ENCODE results near the gene MAGEA9B.
"Not testable (repeated sequence)": the region's sequence is repeated elsewhere in the genome, so short reads cannot be mapped to it uniquely, and the experiment has no call there.

Gene MAGEA9B

GRCh38 chrX:149607699-149608098, 20.4 kb upstream of the MAGEA9B start:
- peaks cover 2% of the 10 kb centered on the region for H3K4me1 ChIP-seq (ENCODE audit: control insufficient read depth, insufficient read depth, low read length)
- peaks cover 3% of the 10 kb centered on the region for H3K36me3 ChIP-seq (ENCODE audit: control insufficient read depth, insufficient read depth, low read length)
- no peaks in the 10 kb centered on the region for H3K27me3 ChIP-seq (ENCODE audit: control insufficient read depth, insufficient read depth, low read length)
- H3K27ac ChIP-seq (ENCODE audit: low read depth, low read length) = no peak overlapping the region
- H3K4me3 ChIP-seq (ENCODE audit: low read length) = no peak overlapping the region
- no peak overlapping the region for H3K9ac ChIP-seq (ENCODE audit: low read length)

DNA sequence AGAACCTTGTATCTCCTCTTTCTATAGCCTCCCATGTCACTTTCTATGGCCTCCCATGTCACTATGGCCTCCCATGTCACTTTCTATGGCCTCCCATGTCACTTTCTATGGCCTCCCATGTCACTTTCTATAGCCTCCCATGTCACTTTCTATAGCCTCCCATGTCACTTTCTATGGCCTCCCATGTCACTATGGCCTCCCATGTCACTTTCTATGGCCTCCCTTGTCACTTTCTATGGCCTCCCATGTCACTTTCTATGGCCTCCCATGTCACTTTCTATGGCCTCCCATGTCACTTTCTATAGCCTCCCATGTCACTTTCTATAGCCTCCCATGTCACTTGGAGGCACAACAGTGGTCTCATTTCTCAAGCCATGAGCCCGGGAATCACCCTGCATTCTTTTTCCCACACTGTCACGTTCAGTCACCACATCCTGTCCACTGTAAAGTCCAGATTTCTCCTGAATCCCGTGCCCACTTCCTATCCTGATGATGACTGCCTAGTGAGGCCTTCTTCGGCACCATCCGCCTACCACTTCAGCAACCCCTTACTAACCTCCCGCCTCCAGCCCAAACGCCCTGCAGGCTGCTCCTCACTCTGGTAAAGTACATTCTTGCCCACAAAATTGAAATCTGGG, 18.1 kb upstream of the MAGEA9B start:
- not testable (repeated sequence) for H3K9ac ChIP-seq (ENCODE audit: low read length); H3K36me3 ChIP-seq (ENCODE audit: control insufficient read depth, insufficient read depth, low read length); H3K27ac ChIP-seq (ENCODE audit: low read depth, low read length); H3K4me1 ChIP-seq (ENCODE audit: control insufficient read depth, insufficient read depth, low read length); H3K4me3 ChIP-seq (ENCODE audit: low read length); H3K27me3 ChIP-seq (ENCODE audit: control insufficient read depth, insufficient read depth, low read length)

GRCh38 chrX:149598603-149599002, 11.3 kb upstream of the MAGEA9B start:
- not testable (repeated sequence) for H3K36me3 ChIP-seq (ENCODE audit: control insufficient read depth, insufficient read depth, low read length); H3K27ac ChIP-seq (ENCODE audit: low read depth, low read length); H3K27me3 ChIP-seq (ENCODE audit: control insufficient read depth, insufficient read depth, low read length); H3K9ac ChIP-seq (ENCODE audit: low read length); H3K4me3 ChIP-seq (ENCODE audit: low read length); H3K4me1 ChIP-seq (ENCODE audit: control insufficient read depth, insufficient read depth, low read length)

GRCh38 chrX:149595943-149596342, 8.7 kb upstream of the MAGEA9B start:
- H3K9ac ChIP-seq (ENCODE audit: low read length); H3K36me3 ChIP-seq (ENCODE audit: control insufficient read depth, insufficient read depth, low read length); H3K4me3 ChIP-seq (ENCODE audit: low read length); H3K4me1 ChIP-seq (ENCODE audit: control insufficient read depth, insufficient read depth, low read length); H3K27ac ChIP-seq (ENCODE audit: low read depth, low read length); H3K27me3 ChIP-seq (ENCODE audit: control insufficient read depth, insufficient read depth, low read length): not testable (repeated sequence)

- H3K27me3 ChIP-seq (ENCODE audit: control insufficient read depth, insufficient read depth, low read length); H3K36me3 ChIP-seq (ENCODE audit: control insufficient read depth, insufficient read depth, low read length); H3K4me1 ChIP-seq (ENCODE audit: control insufficient read depth, insufficient read depth, low read length); H3K27ac ChIP-seq (ENCODE audit: low read depth, low read length); H3K9ac ChIP-seq (ENCODE audit: low read length); H3K4me3 ChIP-seq (ENCODE audit: low read length): not testable (repeated sequence)
Observed at GRCh38 chrX:149595214-149595613, 8.0 kb upstream of the MAGEA9B start, which contains the start of gene HSFX2. Gene HSFX2 (minus strand): TSS chrX:149595314. CDS start chrX:149594700, 614 bp downstream.

DNA sequence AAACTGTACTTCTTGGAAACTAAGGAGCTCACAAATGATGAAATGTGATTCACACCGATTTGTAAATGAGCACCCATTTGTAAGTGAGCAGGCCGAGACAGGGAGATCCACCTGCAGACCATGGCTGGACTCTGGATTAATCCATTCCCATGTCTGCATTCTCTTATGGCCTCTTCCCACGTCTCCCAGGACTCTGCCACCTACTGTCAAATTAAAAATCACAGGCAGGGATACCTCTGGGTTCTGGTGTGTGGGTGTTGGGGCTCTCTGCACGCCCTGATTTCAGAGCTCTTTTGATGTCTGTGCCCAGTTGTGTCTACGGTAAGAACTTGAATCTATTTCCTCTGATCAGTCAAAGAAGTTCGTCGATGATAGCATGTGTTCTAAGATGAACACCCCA, 3.7 kb upstream of the MAGEA9B start:
- H3K27me3 ChIP-seq (ENCODE audit: control insufficient read depth, insufficient read depth, low read length); H3K27ac ChIP-seq (ENCODE audit: low read depth, low read length); H3K9ac ChIP-seq (ENCODE audit: low read length); H3K4me1 ChIP-seq (ENCODE audit: control insufficient read depth, insufficient read depth, low read length); H3K36me3 ChIP-seq (ENCODE audit: control insufficient read depth, insufficient read depth, low read length); H3K4me3 ChIP-seq (ENCODE audit: low read length): not testable (repeated sequence)

DNA sequence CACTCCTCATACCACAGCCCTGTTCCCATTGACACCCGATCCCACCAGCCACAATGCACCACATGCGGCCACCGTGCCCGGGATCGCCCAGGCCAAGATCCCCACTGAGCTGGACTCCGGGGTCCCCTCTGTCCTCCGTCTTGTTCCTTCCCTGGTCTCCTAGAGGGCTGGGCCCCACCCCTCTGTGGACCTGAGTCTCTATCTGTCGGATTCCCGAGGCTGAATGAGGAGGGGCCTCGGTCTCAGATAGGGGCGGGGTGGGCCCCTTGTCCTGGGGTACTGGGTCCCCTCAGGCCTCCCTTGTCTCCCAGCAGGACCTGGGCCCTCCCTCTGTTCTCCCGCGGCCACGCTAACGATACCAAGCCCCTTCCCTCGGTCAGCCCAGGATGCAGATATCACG, 1.6 kb downstream of the MAGEA9B start:
- not testable (repeated sequence) for H3K36me3 ChIP-seq (ENCODE audit: control insufficient read depth, insufficient read depth, low read length); H3K27me3 ChIP-seq (ENCODE audit: control insufficient read depth, insufficient read depth, low read length); H3K4me3 ChIP-seq (ENCODE audit: low read length); H3K9ac ChIP-seq (ENCODE audit: low read length); H3K27ac ChIP-seq (ENCODE audit: low read depth, low read length); H3K4me1 ChIP-seq (ENCODE audit: control insufficient read depth, insufficient read depth, low read length)

GRCh38 chrX:149573456-149573855, 13.8 kb downstream of the MAGEA9B start:
- not testable (repeated sequence) for H3K4me3 ChIP-seq (ENCODE audit: low read length); H3K27me3 ChIP-seq (ENCODE audit: control insufficient read depth, insufficient read depth, low read length); H3K27ac ChIP-seq (ENCODE audit: low read depth, low read length); H3K9ac ChIP-seq (ENCODE audit: low read length); H3K4me1 ChIP-seq (ENCODE audit: control insufficient read depth, insufficient read depth, low read length); H3K36me3 ChIP-seq (ENCODE audit: control insufficient read depth, insufficient read depth, low read length)

DNA sequence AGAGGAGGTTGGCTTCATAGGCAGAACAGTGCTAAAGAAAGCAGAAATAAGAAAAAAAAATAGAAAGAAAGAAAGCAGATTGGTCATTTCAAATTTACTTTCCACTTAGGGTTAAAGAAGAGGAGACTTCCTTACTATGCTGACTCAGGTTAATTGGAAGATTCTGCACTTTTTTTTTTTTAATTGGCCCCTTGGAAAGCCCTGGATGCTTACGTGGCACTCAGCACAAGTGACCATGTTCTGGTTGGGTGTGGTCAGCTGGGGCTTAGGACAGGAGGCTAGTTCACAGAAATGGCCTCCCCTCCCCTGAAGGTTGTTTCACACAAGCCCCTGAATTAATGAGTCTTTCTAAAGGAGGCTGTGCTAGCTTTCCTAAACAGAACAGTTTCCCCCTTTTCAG, 14.5 kb downstream of the MAGEA9B start:
- no peak overlapping the region for H3K27ac ChIP-seq (ENCODE audit: low read depth, low read length)
- no peaks in the 10 kb centered on the region for H3K27me3 ChIP-seq (ENCODE audit: control insufficient read depth, insufficient read depth, low read length)
- no peaks in the 10 kb centered on the region for H3K4me1 ChIP-seq (ENCODE audit: control insufficient read depth, insufficient read depth, low read length)
- no peaks in the 10 kb centered on the region for H3K36me3 ChIP-seq (ENCODE audit: control insufficient read depth, insufficient read depth, low read length)
- H3K4me3 ChIP-seq (ENCODE audit: low read length) = no peak overlapping the region
- no peak overlapping the region for H3K9ac ChIP-seq (ENCODE audit: low read length)

- Histone ChIP-seq H3K36me3 (ENCODE audit: control insufficient read depth, insufficient read depth, low read length) (no peaks in the 10 kb centered on the region), H3K27ac (ENCODE audit: low read depth, low read length) (no peak overlapping the region), H3K9ac (ENCODE audit: low read length) (no peak overlapping the region), H3K4me1 (ENCODE audit: control insufficient read depth, insufficient read depth, low read length) (no peaks in the 10 kb centered on the region), H3K27me3 (ENCODE audit: control insufficient read depth, insufficient read depth, low read length) (no peaks in the 10 kb centered on the region), H3K4me3 (ENCODE audit: low read length) (no peak overlapping the region)
Observed at GRCh38 chrX:149571770-149572169, 15.5 kb downstream of the MAGEA9B start.

GRCh38 chrX:149570668-149571067, 16.6 kb downstream of the MAGEA9B start:
- H3K4me1 ChIP-seq (ENCODE audit: control insufficient read depth, insufficient read depth, low read length) = no peaks in the 10 kb centered on the region
- H3K27me3 ChIP-seq (ENCODE audit: control insufficient read depth, insufficient read depth, low read length) = no peaks in the 10 kb centered on the region
- H3K4me3 ChIP-seq (ENCODE audit: low read length) = no peak overlapping the region
- H3K9ac ChIP-seq (ENCODE audit: low read length) = no peak overlapping the region
- H3K27ac ChIP-seq (ENCODE audit: low read depth, low read length) = no peak overlapping the region
- H3K36me3 ChIP-seq (ENCODE audit: control insufficient read depth, insufficient read depth, low read length) = no peaks in the 10 kb centered on the region

DNA sequence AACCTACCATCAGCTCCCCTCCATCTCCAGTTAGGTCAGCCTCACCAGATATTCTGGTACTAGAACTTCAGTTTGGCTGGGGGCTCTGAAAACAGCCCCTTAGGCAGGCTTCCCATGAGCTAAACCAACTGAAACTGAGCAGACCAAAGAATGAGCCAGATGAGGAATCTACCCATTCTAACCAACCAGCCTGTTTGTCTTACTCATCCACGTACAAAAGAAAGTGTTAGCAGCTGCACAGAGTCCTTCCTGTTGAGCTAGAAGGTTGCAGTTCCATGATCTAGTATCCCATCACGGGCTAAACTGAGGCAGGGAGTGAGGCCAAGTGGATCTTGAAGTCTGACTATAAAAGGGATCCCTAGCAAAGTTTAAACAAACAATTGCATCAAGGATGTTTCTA, 17.5 kb downstream of the MAGEA9B start:
- Histone ChIP-seq H3K9ac (ENCODE audit: low read length) (no peak overlapping the region), H3K4me1 (ENCODE audit: control insufficient read depth, insufficient read depth, low read length) (no peaks in the 10 kb centered on the region), H3K27me3 (ENCODE audit: control insufficient read depth, insufficient read depth, low read length) (no peaks in the 10 kb centered on the region), H3K27ac (ENCODE audit: low read depth, low read length) (no peak overlapping the region), H3K36me3 (ENCODE audit: control insufficient read depth, insufficient read depth, low read length) (no peaks in the 10 kb centered on the region), H3K4me3 (ENCODE audit: low read length) (no peak overlapping the region)

- no peak overlapping the region for H3K9ac ChIP-seq (ENCODE audit: low read length)
- no peak overlapping the region for H3K27ac ChIP-seq (ENCODE audit: low read depth, low read length)
- H3K36me3 ChIP-seq (ENCODE audit: control insufficient read depth, insufficient read depth, low read length) = no peaks in the 10 kb centered on the region
- no peaks in the 10 kb centered on the region for H3K4me1 ChIP-seq (ENCODE audit: control insufficient read depth, insufficient read depth, low read length)
- H3K4me3 ChIP-seq (ENCODE audit: low read length) = no peak overlapping the region
- no peaks in the 10 kb centered on the region for H3K27me3 ChIP-seq (ENCODE audit: control insufficient read depth, insufficient read depth, low read length)
Observed at GRCh38 chrX:149568701-149569296, 18.5 kb downstream of the MAGEA9B start.

Measured in rectal smooth muscle tissue (tissue), 1 donor.